GM19397 (cell line): Measurements from ENCODE around the gene BPIFB1.

Source experiments
- ATAC-seq: cut with Tn5 transposase; IDR thresholded peaks from one replicate; pipeline ENCODE4 v1.9.1; 2021; ENCODE audit warnings: mild to moderate bottlenecking, moderate library complexity; ENCODE audit not compliant: unreplicated experiment

The BPIFB1 gene

DNA sequence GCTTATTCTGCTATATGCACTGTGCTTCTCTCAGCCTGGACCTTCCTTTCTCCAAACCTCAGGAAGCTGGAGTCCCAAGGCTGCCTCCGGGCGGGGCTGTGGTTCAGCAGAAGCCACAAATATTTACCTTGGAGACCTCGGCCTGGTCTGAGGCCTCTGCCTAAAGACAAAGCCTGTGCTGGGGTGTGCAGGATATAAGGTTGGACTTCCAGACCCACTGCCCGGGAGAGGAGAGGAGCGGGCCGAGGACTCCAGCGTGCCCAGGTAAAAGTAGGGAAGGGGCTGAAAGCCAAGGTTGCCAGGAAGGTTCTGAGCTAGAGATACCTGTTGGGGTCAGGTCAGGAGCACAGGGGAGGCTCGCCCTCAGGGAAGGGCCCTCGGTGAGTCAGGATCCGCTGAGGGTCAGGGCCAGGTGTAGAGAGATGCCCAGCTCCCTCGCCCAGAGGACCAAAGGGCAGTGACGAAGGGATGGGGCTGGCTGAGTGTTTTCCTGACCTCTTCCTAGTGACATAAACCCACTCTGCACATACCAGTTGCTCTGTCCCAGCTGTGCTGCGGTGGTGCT is at the start of gene BPIFB1:
Gene BPIFB1 (plus strand): TSS at position 224 of the 565 bp plus-strand sequence. CDS start 2,860 bp downstream, outside the sequence.
- no peak for ATAC-seq

DNA sequence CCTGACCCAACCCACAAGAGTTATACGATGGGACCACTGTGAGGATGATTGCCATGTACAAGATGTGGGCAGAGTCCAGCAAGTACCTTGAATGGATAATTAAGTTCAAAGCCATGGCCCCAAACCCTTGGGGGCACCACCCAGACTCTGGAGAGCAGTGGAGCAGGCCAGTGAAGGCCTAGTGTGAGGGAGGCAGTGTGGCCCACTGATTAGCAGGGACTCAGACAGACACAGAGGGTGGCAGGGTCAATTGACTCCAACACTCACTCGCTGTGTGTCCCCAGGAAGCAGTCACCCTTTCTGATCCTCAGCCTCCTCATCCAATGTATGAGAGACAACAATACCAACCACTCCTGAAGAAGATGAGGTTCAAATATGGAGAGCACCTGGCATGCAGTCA is 49.0 kb upstream of the BPIFB1 start:
- no peak for ATAC-seq

DNA sequence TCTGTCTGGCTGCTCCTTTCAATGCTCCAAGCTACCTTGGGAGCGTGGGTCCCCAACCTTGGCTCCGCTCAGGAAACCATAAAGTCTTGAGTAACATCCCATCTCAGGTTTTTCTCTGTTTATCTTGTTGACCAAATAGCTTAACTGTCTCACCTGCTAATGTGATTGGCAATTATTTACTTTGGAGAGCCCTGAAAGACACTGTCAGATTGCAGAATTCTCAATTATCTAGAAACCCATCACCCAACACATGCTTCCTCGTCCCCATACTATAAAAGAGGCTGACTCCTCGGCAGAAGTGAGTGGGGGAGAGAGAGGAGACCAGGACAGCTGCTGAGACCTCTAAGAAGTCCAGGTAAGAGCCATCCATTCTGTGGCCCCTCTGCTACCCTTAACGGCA is 47.3 kb upstream of the BPIFB1 start, which contains the start of gene BPIFA1:
Gene BPIFA1 (plus strand): TSS at position 301 of the 400 bp plus-strand sequence. CDS start 1,716 bp downstream, outside the sequence.
- ATAC-seq = no peak

DNA sequence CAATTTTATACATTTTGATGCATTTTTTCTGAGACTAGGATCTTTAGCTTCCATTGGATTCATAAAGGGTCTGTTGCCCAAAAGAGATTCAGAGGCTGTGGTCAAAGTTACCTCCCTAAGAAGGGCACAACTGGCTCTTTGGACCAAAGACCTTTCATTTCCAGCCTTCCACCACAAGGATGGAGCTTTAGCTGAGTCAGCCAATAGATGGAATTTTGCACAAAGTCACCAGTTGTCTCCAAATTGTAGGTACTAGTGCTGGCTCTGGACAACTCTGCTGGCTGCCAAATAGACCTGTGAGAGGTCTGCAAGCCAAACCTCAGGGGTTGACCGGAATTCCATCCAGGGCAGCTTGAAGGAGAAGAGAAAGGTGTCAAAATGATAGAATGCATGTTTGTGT is 46.7 kb upstream of the BPIFB1 start:
- no peak for ATAC-seq

GRCh38 chr20:33237989-33238388 is 45.0 kb upstream of the BPIFB1 start:
- ATAC-seq = no peak

DNA sequence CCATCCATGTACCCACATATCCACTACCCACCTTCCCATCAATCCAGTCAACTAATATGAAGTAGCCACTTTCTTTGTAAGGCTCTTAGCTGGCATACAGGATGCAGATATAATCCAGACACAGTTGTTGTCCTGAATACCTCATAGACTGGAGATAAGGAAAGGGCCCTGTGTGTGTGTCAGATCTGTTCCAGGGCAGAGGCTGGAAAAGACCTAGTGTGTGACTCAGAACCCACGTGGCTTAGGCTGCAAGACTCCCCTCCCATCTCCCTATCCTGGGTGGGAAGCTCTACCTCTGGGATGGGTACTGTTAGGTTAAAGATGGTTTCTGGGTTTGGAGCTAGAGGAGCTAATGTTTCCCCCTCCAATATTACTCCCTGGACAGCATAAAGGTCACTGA is 43.6 kb upstream of the BPIFB1 start:
- ATAC-seq = no peak

DNA sequence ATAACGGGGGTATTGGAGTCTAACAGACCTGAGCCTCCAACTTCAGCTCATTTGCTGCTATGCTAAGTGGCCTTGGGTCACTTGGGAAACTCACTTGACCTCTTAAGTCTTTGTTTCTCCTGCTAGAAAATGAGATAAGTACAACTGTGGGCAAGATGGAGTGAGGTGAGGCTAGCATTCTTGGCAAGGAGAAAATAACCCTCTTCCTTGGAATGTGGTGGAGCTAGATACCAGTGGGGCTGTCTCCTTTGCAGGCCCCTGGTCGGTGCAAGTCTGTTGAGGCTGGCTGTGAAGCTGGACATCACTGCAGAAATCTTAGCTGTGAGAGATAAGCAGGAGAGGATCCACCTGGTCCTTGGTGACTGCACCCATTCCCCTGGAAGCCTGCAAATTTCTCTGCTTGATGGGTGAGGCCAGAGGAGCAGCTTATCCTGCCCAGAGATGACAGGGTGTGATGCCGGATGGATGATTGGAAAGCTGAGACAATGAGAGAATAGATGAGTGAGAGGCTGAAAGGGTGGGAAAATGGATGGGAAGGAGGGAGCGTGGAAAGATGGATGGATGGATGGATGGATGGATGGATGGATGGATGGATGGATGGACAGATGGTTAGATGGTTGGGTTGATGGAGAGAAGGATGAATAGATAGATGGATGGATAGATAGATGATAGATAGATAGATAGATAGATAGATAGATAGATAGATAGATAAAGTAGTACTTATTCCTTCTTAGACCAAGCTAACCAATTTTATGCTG is 42.9 kb upstream of the BPIFB1 start:
- ATAC-seq = no peak

DNA sequence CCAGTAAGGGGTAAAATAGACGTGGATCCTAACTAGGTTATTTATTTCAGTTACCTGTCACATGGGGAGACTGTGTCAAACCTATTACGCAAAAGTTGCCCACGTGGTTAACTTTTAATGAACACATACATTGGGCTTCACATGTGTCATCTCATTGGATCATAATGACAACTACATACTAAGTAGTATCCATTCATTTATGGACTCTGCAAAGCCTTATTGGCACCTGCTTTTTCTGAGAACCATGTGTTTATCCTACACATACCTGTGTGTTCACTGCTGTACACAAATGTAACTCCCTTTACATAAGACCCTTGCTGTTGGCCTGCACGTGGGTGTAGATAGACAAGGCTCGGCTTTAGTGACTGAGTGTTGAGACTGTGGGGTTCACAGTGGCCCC is 42.1 kb upstream of the BPIFB1 start:
- no peak for ATAC-seq

GRCh38 chr20:33242319-33243100 is 40.5 kb upstream of the BPIFB1 start:
- ATAC-seq = no peak

GRCh38 chr20:33246077-33246476 is 36.9 kb upstream of the BPIFB1 start:
- no peak for ATAC-seq

DNA sequence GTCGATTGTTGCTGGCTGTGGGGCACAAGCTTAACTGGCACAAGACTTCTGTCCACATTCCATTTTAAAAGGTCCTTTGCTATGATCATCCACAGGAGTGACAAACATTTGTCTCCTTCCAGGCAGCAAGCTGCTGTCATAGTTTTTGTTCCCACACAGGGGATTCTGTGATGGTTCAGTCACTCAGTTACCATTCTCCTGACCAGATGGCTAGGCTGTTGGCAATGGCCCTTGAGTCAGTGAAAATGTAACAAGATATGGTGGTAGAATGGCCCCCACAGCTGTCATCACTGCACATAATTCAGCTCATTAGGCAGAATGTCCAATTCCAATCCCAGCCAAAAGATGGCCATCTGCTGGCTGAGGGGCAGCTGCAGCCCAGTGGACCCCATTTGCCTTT is 33.6 kb upstream of the BPIFB1 start:
- no peak for ATAC-seq

- no peak for ATAC-seq
Observed at GRCh38 chr20:33250666-33251065, 32.3 kb upstream of the BPIFB1 start.

- ATAC-seq = no peak
Observed at GRCh38 chr20:33251496-33251895, 31.5 kb upstream of the BPIFB1 start.

- ATAC-seq = no peak
Observed at GRCh38 chr20:33252460-33252859, 30.6 kb upstream of the BPIFB1 start.

GRCh38 chr20:33255005-33255404 is 28.0 kb upstream of the BPIFB1 start:
- ATAC-seq = no peak

DNA sequence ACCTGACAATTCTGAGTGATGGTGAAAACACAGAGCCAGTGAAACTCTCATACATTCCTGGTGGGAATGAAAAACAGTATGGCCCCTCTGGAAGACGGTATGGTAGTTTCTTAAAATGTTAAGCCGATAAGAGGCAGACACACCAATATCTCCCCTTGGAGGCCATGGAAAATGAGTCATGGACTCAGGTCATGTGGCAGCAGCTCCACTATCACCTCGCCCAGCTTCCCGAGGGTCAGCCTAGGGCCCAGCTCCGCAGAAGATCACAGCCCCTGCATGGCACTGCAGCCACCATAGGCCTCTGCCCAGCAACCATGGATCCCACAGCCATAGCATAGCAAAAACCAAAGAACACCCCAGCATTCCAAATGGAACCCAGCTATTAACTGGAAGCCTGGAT is 25.8 kb upstream of the BPIFB1 start:
- no peak for ATAC-seq

- no peak for ATAC-seq
Observed at GRCh38 chr20:33259371-33259770, 23.6 kb upstream of the BPIFB1 start.

- no peak for ATAC-seq
Observed at GRCh38 chr20:33261465-33261864, 21.5 kb upstream of the BPIFB1 start.

DNA sequence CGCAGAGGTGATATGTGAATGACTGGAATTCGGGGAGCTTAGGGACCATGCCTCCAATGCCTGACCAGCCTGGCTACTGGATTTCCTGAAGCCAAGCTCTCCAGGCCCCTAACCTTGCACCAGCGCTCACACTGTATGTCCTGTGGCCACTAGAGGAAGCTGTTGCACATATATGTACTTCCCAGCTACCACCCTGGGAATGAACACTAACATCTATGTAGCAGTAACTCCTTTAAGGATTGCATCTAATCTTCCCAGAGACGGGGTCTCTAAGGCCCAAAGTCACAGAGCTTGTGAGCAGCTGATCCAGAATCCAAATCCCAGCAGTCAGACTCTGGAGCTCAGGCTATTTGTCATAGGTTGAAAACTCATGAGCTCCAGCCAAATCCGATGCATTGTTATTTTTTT is 20.4 kb upstream of the BPIFB1 start:
- no peak for ATAC-seq

- ATAC-seq = no peak
Observed at GRCh38 chr20:33263784-33264183, 19.2 kb upstream of the BPIFB1 start.

DNA sequence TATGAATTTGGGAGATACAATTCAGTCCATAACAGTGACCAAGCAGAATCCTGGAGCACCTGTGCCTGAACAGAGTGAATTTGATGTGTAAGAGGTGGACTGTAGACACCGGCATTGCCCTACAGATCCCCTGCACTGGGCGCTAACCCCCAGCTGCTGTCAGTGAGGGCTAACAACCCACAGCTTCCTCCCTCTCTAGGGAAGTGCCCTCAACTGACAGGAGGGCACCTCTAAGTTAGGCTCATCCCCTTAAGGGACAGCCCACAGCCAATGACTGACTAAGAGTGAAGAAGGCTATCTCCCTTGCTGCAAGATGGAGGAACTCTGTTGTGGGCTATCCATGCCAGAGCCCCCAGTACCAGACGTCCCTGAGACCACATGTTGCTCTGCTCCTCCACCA is 15.3 kb upstream of the BPIFB1 start:
- no peak for ATAC-seq
